ENCODE data around the gene GDF11.

The GDF11 gene

GRCh38 chr12:55777856-55778255, 34.9 kb downstream of the GDF11 start:
- in situ Hi-C loops (cut with MboI; ENCODE audit: low sequenced_read_pairs): no loop called here

- in situ Hi-C loops (cut with MboI; ENCODE audit: low sequenced_read_pairs): no loop called here
These were observed 37.8 kb downstream of the GDF11 start for GRCh38 chr12:55780685-55781084.

GRCh38 chr12:55788546-55788945, 45.6 kb downstream of the GDF11 start:
- in situ Hi-C loops (cut with MboI; ENCODE audit: low sequenced_read_pairs): no loop called here

GRCh38 chr12:55789171-55789570, 46.2 kb downstream of the GDF11 start:
- in situ Hi-C loops (cut with MboI; ENCODE audit: low sequenced_read_pairs): no loop called here

GRCh38 chr12:55789893-55790292, 47.0 kb downstream of the GDF11 start:
- in situ Hi-C loops (cut with MboI; ENCODE audit: low sequenced_read_pairs): no loop called here

- in situ Hi-C loops (cut with MboI; ENCODE audit: low sequenced_read_pairs): no loop called here
These were observed 53.0 kb downstream of the GDF11 start for GRCh38 chr12:55795950-55796349.

GRCh38 chr12:55797068-55797467, 54.1 kb downstream of the GDF11 start:
- in situ Hi-C loops (cut with MboI; ENCODE audit: low sequenced_read_pairs): no loop called here

- in situ Hi-C loops (cut with MboI; ENCODE audit: low sequenced_read_pairs): no loop called here
These were observed 54.6 kb downstream of the GDF11 start for GRCh38 chr12:55797550-55797949.
